WTC11 (cell line): Measurements from ENCODE around the gene SLC24A3.

Experiments
- ATF2 ChIP-seq: sonication (generic); formaldehyde crosslinking; IDR thresholded peaks from 2 replicates; pipeline ENCODE4 v1.8.1; 2022; ENCODE audit warnings: low read depth, missing genetic modification reagents, borderline replicate concordance
- CTCF ChIP-seq: fragments of 200-600 bp; IDR thresholded peaks from 2 replicates; pipeline ENCODE4 v1.8.0; 2022; ENCODE audit warnings: antibody characterized with exemption
- E2F1 ChIP-seq: sonication (generic); formaldehyde crosslinking; IDR thresholded peaks from 2 replicates; pipeline ENCODE4 v1.8.0; 2022; ENCODE audit warnings: mild to moderate bottlenecking, missing genetic modification reagents
- FOXJ3 ChIP-seq: sonication (generic); formaldehyde crosslinking; IDR thresholded peaks from 2 replicates; pipeline ENCODE4 v1.9.0; 2021; ENCODE audit warnings: missing genetic modification reagents, mild to moderate bottlenecking, borderline replicate concordance
- MYBL2 ChIP-seq: sonication (generic); formaldehyde crosslinking; IDR thresholded peaks from 2 replicates; pipeline ENCODE4 v1.8.1; 2023; ENCODE audit warnings: mild to moderate bottlenecking, moderate library complexity, missing genetic modification reagents
- NFE2L1 ChIP-seq: sonication (generic); formaldehyde crosslinking; IDR thresholded peaks from 2 replicates; pipeline ENCODE4 v1.8.1; 2023; ENCODE audit warnings: missing genetic modification reagents
- USF2 ChIP-seq: sonication (generic); formaldehyde crosslinking; IDR thresholded peaks from 2 replicates; pipeline ENCODE4 v1.8.1; 2023; ENCODE audit warnings: mild to moderate bottlenecking, missing genetic modification reagents, moderate library complexity

- TF ChIP-seq FOXJ3 (CRISPR knock-in tag) (no peak), NFE2L1 (CRISPR knock-in tag) (no peak), MYBL2 (no peak), CTCF (no peak), USF2 (CRISPR knock-in tag) (no peak), ATF2 (CRISPR knock-in tag) (no peak), E2F1 (CRISPR knock-in tag) (no peak)
Measured at GRCh38 chr20:19433371-19434350, 221.2 kb downstream of the SLC24A3 start.
